ENCODE measurements around the gene PLEKHA3.

The PLEKHA3 gene

DNA sequence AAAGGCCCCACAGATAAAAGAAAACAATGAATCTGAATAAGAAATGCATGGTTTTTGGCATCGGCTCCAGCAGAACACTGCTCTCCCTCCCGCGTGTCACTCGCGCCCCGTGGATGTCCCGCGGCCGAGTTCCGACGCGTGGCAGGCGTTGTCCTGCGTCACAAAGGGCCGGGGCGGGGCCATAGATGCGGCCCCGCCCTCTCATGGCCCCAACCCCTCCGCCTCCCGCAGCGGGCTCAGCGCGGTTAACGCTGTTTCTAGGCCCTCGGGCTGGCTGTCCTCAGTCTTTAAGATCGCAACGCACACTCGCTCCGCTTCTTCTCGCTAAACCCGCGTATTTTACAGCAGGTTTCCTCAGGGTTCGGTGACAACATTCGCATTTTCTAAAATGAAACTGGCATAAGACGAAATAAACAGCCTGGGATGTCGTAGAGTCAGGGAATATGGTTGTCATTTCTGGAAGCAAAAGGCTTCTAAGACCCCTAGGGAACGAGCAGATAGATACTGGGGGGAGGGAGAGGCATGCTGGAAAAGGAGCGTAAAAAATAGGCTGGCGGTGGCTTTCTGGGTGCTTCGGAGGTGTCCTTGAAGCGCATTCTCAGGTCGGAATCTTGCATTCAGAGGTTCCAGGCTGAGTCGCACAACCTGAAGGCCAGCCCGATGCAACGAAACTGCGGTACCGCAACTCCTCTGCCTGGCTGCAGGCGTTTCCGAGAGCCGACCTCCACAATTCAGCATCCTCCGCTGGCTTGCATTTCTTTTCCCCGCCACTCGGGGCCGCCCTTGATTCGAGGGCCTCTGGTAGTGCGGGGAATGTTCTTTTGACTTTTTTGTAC is 1.6 kb upstream of the PLEKHA3 start, which contains the start of gene FKBP7:
Gene FKBP7 (minus strand): TSS at position 162 of the 836 bp plus-strand sequence. CDS start 101 bp downstream, at position 61.
- DNase-seq (ENCODE audit: low read depth) = no peak
- TF ChIP-seq, protein P1, sequence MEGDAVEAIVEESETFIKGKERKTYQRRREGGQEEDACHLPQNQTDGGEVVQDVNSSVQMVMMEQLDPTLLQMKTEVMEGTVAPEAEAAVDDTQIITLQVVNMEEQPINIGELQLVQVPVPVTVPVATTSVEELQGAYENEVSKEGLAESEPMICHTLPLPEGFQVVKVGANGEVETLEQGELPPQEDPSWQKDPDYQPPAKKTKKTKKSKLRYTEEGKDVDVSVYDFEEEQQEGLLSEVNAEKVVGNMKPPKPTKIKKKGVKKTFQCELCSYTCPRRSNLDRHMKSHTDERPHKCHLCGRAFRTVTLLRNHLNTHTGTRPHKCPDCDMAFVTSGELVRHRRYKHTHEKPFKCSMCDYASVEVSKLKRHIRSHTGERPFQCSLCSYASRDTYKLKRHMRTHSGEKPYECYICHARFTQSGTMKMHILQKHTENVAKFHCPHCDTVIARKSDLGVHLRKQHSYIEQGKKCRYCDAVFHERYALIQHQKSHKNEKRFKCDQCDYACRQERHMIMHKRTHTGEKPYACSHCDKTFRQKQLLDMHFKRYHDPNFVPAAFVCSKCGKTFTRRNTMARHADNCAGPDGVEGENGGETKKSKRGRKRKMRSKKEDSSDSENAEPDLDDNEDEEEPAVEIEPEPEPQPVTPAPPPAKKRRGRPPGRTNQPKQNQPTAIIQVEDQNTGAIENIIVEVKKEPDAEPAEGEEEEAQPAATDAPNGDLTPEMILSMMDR (IDR thresholded peaks at IDR 0.05; ENCODE audit: control insufficient read depth, extremely low read depth, insufficient read depth) = peak; percentile 65
- H3K4me3 ChIP-seq (ENCODE audit: low read depth, low read length) = peak within 1 kb of the TSS; percentile 74

DNA sequence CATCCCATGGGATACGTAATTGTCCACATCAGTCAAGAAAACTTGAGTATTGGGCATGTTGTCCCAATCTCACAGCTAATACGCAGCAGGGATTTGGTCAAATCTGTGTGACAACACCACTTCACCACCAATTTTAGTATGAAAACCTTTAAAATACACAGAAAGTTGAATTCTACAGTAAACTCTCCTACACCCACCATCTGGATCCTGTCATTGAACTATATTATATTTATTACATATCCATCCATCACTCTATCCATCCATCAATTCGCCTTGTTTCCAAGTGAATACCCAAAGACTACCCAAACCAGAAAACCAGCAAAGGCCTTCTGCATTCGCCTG is 1.0 kb upstream of the PLEKHA3 start:
- TF ChIP-seq, protein P1 (IDR thresholded peaks at IDR 0.05; ENCODE audit: control insufficient read depth, extremely low read depth, insufficient read depth) = no peak
- H3K4me3 ChIP-seq (ENCODE audit: low read depth, low read length) = peak overlapping the region; percentile 74

DNA sequence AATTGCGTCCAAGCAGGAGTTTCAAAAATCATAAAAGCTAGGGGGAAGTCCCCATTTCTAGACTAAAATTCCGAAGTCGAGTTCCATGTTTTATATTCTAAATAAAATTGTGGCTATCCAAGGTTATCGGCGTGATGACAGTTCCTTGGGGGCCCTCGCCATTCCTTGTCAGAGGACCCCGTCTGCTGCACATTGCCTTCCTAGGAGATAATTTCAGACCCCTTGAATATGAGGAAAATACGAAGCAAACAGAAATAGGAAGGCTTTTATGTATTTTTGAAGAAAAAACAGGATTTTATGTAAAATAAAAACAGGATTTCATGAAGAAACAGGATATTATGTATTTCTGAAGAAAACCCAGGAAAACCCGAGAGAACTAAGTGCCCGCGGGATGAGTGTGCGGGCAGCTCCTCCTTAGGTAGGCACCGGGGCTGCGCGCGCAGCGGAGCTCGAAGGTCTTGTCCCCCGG is 465 bp upstream of the PLEKHA3 start:
- DNase-seq (ENCODE audit: low read depth) = no peak
- H3K4me3 ChIP-seq (ENCODE audit: low read depth, low read length) = peak overlapping the region; percentile 67
- TF ChIP-seq, protein P1 (IDR thresholded peaks at IDR 0.05; ENCODE audit: control insufficient read depth, extremely low read depth, insufficient read depth) = no peak

More for the DNA sequence above, 1.0 kb upstream of the PLEKHA3 start:
- DNase-seq (ENCODE audit: low read depth) = no peak

DNA sequence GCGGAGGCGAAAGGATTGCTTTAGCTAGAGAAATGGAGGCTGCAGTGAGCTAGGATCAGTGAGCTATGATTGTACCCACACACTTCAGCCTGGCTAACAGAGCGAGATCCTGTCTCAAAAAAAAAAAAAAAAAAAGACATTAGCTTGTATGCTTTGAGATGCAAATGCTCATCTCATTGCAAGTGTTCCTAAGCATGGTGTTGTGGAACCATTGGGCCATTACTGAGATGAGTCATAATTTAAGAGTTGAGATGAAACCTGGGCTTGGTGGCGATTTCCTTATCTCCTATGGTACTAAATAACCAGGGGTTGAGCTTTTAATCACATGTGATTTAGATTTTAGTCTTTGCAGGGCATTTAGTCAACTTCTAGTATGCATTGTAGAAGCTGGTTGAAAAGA is 2.2 kb downstream of the PLEKHA3 start:
- TF ChIP-seq, protein P1 (IDR thresholded peaks at IDR 0.05; ENCODE audit: control insufficient read depth, extremely low read depth, insufficient read depth) = no peak
- DNase-seq (ENCODE audit: low read depth) = no peak
- no peak overlapping the region for H3K4me3 ChIP-seq (ENCODE audit: low read depth, low read length)

DNA sequence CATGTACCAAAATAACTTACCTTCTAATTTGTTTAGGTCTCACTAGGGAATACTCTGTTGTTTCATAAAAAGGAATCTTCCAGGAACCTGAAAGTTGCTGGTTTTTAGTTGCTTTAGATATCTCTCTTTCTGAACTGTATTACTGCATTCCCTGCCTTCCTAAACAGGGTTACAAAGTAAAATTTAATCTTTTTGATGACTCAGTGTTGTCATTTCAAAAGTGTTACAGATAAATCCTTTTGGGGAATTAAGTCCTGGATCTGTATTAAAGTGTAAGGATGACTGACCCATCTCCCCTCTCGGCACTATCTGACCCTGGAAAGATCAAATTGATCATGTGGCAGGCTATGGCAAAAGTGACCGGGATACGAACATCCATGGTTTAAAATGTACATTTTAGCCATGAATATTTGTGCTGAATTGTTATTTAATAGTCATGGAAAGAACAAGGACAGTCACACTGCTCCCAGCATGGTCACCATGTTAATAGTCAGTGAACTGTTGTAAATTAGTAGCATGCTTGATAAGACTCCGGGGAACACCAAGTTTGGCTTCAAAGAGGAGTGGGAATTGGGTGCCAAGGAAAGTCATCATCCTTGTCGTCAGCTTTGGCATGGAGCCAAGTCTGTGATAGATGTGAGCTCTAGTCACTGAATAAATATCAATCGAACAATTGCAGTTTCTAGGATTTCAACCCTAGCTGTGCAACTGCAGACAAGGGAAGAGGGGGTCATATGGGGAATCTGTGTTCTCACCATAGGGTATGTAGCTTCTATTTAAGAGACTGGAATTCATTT is 4.2 kb downstream of the PLEKHA3 start:
- H3K4me3 ChIP-seq (ENCODE audit: low read depth, low read length) = no peak overlapping the region
- no peak for DNase-seq (ENCODE audit: low read depth)

DNA sequence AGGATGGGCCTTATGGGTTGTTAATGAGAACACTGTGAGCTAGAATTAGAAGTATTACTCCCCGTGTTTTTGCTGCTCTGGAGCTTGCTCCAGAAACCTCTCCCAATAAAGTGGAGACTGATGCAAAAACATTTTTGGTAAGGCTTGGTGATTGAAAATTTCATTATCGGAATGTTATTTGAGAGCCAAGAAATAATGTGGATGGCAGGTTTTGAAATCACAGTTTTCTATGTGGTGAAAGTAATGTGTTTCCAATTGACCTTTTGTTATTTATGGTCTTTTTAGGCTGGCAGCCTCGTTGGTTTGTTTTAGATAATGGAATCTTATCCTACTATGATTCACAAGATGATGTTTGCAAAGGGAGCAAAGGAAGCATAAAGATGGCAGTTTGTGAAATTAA is 5.1 kb downstream of the PLEKHA3 start:
- H3K4me3 ChIP-seq (ENCODE audit: low read depth, low read length) = no peak overlapping the region
- DNase-seq (ENCODE audit: low read depth) = no peak
- TF ChIP-seq, protein P1 (IDR thresholded peaks at IDR 0.05; ENCODE audit: control insufficient read depth, extremely low read depth, insufficient read depth) = no peak

More for the DNA sequence above, 4.2 kb downstream of the PLEKHA3 start:
- TF ChIP-seq, protein P1 (IDR thresholded peaks at IDR 0.05; ENCODE audit: control insufficient read depth, extremely low read depth, insufficient read depth) = no peak
